ENCODE measurements around the gene SLC6A6.
"Not testable (repeated sequence)": the region's sequence is repeated elsewhere in the genome, so short reads cannot be mapped to it uniquely, and the experiment has no call there.

Gene SLC6A6

DNA sequence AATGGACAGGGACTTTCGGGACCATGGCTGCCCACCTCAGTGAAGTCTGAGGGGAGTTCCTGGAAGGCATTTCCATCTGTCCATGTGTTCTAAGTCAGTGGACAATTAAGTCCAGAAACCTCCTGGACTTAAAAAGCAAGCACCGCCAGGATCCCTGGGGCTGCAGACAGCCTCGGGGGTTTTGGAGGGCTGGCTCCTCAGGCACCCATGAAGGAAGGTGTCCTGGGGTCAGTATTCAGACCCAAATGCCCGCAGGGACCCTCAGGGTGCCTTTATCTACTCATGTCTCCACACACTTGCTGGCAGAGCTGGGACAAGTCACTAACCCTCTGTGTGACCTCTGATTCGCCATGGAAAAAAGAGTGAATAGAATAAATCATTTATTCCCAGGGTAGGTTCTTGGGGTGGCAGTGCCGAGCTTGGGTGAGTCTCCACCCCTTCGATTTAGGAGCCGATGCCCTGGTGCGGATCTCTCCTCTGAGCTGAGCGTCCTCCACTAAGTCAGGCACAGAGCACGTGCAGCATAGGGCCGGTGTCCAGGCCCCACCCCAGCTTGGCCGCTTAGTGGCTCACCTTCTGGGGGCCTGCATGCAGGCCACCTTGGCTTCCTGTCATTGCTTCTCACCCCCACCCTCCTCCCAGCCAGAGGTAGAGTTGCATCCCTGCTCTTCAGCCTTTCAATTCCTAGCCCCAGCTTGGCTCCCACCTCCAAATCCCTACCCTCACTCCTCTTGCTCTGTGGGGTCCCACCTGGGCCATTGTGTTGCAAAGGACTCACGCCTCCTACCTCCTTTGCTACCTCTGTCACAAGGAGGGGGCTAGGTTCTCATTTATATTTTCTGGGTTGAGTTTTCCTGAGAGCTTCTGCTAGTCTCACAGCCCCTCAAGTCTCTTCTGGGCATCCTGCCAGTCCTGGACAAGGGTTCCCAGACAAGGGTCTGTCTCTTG lies 19.9 kb downstream of the SLC6A6 start:
- no peak for DNase-seq

DNA sequence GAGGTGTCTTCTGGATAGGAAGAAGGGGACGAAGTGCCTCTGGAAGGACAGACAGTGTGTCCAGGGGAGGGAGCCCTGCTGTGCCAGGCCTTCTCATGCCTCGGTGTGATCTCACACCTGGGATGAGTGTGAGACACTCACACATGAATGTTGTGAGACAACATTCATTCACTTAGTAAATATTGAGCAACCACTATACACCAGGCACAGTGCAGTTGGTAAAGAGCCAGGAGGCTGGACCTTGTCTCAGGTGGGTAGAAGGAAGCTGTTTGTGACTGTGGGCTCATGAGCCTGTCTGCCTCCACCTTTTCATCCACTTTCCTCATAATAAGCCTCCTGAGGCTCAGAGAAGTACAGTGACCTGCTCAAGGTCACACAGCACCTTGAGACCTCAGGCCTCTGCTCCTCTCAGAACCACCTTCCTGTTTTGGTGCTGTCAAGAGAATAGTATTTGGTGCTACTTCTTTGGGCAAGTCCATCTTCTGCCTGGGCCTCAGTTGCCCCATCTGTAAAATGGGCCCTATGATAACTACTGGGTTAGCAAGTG lies 20.9 kb downstream of the SLC6A6 start:
- DNase-seq, result no peak

DNA sequence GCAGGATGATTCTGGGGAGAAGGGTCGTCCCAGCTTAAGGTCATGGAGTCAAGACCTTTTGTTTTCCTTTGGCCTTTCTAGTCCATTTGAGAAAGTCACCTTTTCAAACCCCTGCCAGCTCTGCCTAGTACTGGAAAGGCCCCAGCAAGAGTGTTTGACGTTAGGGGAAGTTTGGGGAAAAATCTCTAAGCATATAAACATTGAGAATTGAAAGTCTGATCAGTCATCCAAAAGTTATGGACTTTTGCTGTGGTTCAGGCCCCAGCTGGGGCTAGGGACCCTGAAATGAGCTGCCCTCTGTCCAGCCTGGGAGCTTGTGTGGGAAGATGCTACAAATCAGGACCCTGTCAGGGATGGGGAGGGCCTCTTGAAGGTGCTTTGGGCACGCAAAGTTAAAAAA lies 21.6 kb downstream of the SLC6A6 start:
- DNase-seq, result no peak

DNA sequence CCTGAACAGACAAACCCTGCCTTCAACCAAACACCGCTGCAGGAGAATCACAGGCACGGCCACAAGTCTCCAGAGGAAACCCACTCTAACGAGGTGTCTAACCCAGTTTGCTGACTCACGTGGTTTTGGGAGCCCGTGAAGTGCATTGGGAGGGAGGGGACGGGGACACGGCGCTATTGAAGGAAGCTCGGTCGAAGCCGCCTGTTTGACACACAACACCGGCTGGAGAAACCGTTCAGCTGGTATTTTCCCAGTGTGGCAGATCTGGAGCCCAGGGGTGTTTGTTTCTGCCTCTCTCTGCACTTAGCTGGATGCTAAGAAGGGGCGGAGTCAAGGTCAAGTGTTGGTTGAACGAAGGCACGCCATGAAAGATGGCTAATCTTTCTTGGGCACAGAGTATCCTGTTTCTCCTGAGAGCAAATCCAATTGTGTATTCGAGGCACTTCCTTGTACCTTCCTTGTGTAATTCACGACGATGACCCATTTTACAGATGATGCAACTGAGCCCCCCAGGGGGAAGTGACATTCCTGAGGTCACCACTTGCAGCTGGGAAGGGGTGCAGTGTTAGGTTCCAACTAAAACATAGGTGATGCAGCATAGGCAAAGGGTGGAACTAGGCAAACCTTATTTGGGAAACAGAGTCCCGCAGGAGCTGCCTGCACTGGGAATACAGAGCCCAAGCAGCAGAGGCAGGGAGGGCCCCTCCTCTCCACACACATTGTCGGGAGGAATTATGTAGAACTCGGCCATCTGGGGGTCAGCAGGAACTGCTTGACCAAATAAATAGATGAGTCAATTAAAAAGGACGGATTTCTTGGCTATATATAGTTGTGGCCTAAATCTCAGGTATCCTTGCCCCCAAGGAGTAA lies 22.5 kb downstream of the SLC6A6 start:
- DNase-seq, result no peak

DNA sequence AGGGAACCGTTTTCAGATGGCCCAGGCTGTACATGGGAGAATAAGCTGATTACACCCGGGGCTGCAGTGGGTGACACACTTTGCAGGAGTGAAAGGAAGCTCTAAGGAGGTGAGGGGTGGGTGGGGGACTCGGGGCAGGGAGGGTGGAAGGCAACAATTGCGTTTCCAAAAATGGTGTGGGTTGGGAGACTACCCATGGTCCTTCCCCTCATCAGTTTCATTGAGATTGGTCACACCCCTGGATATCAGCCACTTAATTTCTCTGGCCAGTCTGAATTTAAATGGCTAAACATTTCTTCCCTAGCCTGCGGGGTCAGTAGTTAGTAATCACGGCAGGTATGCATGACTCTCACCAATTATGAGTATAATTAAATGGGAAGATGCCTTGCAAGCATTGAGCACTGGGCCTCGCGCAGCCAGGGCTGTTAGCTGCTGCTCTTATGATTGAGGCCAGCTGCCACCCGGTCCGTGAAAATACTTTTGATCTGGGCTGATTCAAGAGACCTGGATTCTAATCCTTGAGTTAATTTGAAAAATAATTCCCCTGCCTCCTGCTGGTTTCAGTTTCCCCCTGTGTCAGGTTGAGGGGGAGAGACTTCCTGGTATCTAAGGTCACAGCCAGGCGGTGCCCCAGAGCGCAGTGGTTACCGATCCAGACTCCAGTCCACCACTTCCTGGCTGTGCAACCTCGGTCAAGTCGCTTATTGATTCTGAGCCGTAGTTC lies 23.3 kb downstream of the SLC6A6 start:
- no peak for DNase-seq

DNA sequence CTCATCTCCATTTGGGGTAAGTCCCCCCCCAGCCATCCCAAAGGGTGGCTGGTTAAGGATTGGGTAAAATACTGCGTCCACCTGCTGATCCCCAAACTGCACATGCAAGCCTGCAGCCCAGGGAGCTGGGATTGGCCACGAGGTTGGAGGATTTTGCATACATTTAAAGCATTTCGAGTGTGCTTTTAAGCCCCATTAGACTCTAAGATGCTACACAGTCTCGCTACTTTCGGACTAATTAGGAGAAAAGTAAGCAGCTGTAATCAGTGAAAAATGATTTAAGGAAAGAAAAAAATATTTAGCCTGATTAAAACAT lies 23.9 kb downstream of the SLC6A6 start:
- no peak for DNase-seq

DNA sequence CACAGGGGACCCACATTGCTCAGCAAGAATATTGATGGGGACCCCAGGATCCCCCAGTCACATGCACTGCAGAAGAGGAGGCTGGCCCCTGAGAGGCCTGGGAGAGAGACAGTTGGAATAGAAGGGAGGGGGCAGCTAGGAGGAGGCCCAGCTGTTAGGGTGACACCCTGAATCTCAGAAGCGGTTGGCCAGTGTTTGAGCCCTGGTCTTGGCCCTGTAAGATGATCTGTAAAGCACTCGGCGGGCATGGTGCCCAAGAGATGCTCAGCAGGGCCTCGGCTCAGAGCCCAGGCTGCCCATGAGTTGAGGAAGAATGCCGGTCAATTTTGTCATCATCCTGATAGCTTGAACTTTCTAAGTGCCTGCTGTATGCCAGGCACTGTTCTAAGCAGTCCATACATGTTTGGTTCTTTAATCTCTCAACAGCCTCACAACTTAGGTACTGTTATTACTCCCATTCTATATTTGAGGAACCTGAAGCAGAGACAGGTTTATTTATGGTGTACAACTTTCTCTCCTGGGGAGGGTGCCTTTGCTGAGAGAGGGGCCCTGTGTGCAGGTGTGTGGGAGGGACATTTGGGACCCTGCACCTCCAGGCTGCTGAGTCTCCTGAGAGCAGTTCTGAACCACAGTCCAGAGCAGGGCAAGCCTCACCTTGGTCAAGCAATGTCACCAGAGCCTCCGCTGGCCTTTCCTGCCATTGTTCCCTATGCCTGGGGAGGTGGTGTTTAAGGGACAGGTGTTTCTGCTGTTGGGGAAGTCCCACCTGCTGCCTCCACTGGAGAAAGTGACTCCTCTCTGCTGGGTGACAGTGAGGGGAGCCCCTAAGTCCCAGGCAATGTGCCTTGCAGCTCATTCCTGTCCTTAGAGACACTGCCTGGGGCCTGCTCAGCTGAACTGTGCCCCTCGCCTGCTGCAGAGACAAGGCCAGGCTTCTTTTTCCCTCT lies 26.0 kb downstream of the SLC6A6 start:
- no peak for DNase-seq

DNA sequence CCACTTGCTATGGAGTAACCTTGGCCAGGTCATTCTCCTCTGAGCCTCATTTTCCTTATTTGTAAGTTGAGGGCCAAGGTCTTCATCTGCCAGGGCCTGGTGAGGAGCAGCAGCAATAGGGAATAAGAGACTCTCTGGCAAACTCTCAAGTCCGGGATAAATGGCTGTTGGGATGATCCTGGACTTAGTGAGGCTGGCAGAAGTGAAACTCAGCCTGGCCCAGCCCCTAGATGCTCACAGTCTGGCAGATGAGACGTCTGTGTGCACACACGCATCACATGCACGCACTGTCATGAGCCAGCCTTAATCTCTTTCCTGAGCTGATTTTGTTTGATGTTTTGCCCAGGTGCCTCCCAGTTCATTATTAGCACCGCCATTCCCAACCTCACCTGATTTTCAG lies 26.8 kb downstream of the SLC6A6 start:
- no peak for DNase-seq

DNA sequence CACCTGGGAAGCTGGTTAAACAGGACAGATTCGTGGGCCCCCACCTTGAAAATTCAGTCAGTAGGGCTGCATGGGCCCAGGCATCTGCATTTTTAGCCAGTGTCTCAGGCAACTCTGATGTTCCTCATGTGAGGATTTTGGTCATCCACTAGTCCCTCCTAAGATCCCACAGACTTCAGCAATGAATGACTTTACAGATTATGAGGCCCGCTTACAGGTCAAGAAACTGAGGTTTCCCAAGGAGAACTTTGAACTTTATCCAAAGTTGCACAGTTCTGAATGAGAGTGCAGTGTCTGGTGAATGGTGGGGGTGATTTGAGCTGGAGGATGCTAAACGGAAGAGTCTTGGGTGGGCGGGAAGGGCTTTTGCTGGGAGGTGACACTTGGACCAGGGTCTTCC lies 27.2 kb downstream of the SLC6A6 start:
- DNase-seq, result no peak

DNA sequence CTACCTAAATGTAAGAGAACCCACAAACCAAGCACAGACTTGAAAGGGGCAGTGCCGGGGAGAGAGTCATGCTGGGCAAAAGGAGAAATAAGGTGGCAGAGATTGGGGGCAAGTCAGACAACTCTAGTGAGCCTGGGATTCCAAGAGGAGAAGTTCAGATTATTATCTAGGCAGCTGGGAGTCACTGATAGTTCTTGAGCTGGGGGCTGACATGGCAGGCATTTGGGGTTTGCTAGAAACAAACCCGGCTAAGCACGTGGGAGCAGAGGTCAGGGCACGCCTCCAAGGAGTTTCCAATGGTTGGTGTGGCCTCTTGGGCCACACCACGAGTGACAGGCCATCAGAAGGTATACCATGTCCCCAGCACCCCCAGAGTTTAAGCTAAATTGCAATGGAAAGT lies 27.6 kb downstream of the SLC6A6 start:
- no peak for DNase-seq

DNA sequence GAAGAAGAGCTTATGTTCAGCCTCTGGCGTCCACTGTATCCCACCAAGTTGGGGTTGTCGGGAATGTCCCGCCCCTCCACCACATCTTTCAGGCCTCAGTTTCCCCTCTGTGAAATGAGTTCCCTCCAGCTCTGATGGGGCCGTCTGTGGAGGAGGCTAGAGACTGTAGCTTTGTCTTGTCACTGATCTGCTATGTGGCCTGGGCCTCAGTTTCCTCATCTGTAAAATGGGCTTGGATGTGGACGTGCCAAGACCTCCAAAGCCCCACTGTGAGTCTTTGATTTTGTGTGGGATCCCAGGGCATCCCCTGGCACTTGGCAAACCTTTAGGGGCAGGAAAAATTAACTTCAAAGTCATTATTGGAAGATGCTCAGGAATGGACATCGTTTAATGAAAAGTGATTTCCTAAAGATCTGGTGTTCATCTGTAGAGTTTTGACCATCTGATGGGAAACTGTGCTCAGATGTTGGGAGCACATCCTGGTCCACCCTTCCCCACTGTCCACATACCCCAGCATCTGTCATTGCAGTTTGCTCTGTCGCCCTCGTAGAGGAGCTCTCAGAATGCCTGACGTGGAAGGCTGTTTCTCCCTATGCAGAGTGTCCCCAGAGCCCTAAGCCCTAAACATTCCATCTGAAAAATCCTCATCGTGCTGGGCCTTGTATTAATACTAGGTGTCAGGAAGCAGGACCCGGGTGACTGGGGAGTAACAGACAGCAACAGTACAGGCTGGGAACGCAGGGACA lies 28.5 kb downstream of the SLC6A6 start:
- no peak for DNase-seq

DNA sequence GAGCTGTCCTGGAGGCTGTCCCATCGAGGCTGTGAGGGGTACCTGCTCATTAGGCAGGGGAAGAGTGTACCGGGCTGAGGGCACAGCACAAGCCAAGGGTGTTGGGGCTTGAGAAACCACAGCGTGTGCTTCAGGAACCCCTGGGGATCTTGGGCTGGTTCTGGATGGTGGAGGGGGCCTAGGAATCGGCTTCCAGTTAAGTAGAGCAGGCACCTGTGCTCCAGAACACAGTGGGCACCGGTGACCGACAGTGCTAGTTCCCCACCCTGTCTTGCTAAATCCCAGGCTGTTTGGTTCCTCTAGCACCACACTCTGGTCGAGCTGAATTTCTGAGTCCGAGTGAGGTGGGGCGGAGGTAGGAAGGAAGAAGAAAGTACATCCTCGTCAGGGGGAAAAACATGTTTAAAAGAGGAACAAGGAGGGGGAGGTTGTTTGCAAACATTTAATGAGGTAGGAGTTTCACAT lies 29.1 kb downstream of the SLC6A6 start:
- DNase-seq, result no peak

DNA sequence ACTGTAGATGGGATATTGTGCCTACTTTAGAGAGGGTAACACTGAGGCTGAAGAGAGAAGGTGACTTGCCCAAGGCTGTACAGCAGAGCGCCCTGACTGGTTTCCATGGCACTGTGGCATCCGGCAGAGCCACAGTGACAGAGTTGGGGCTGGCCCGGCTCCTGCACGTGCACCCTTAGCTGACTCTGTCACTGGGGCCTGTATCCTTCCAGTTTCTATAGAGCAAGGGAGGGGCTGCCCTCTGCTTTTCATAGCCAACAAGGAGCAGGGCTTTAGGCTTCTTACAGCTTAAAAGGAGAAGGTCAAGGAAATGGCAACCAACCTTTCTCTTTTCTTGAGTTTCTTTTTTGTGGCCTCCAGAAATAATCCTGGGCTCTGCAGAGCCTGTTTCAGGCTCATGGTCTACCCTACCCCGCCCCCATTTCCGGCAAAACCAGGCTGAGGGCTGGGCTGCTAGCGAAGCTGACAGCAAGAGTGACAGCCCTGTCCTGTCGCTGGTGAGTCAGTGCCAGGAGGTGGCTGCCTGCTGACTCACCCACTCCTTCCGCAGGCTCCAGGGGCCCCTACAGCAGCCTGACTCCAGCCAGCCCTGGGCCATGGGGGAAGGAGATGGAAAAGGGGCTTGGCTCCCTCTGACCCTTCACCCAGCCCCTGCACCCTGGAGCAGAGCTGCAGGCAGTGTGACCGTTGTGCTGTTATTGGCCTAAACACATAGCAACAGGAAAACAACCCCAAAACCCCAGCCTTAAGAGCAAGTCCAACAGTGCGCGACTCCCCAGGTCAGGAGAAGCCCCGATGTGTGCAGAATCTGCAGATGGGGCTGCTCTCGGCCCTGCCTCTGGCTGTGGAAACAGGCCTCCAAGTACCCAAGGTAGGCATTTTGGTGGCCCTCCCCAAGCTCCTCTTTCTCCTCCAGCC lies 29.8 kb downstream of the SLC6A6 start:
- DNase-seq, result no peak

DNA sequence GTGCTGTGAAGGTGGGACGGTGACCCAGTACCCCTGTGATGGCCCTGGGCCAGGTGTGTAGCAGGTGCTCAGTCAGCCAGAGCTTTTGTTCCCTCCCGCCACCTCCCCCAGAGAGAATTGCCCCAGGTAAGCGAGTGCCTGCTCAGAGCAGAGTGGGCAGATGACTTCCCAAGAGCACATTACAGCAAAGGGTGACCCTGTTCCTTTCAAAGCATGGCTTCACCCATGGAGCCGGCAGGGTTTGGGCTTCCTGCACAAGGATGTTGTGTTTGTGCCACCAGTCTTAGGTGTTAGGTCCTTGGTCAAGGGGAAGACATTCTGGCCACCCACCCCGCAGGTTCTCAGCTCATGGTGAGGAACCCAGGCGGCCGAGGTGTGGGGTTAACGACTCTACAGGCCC lies 30.7 kb downstream of the SLC6A6 start:
- DNase-seq, result no peak

DNA sequence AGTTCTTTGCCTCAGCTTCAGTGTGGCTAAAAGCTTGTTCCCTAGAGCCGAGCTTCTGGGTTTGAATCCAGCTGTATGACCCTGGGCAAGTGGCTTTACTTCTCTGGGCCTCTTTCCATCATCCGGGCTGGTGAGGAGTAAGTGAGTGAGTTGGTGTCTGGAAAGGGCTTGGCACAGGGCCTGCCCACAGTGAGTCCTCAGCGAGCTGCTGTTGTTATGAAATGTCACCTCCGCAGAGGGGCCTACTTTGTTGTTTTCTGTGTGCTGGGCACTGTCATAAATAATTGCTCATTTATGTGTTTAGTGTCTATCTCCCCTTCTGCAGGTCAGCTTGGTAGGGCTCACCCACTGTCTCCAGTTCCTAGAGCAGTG lies 31.7 kb downstream of the SLC6A6 start:
- DNase-seq, result no peak

DNA sequence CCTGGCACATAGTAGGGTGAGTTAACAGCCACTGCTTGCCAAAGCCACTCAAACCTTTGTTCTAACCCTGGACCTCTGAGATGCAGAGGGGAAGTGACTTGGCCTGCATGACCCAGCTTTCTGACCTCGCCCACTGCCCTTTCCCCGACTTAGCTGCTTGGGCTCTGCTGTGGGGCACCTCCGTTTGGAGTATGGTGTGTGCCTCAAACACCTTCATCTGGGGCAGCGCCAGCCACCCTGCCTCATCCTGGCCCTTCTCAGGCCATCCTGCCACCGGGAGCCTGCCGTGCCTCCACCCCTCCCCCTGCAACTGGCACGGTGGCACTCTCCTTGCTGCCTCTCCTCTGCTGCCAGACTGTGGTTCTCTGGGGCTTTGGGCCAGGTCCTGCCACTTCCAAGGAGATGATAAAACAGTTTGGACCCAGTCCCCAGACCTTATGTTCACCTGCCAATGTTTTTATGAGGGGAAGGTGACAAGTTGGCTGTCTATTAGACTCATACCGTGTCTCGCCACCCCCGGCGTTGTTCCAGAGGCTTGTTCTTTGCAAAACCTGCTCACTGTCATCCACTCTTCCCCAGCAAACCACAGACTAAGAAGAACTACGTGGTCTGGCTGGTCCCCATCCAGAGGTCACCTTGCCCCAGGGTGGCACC lies 32.2 kb downstream of the SLC6A6 start:
- no peak for DNase-seq

DNA sequence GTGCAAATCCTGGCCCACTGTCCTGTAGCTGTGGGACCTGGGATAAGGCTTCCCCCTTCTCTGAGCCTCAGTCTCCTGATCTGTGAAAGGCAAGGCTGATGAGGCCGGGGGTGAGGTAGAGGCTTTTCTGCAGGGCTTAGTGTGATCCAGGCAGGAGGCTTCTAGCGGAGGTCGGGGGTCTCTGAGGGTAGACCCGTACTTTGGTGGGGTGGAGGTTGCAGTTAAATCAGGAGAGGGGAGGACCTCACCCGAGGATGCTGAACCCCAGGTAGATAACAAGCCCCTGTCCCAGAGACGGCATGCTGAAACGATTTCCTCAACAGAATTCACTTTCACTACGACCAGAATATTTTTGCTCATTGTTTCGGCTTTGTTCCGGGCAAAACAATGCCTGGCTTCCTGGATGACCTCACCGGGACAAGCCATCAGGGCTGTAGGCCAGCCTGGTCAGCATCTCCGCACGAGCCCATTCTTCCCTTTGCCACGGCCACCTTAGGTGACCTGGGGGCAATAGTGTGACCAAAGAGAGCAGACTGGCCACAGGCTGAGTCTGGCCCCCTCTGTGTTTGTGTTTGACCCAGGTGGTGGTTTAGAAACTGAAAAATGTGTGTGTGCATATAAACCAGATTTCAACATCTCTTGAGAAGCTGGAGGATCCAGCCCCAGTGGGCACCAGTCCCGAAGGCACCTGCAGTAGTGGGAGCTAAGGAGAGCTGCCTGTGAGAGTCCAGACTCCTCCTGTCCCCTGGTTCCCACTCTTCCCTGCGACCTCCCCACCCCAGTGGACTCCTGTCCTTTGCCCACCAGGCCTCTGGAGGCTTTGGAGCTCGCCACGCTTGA lies 33.0 kb downstream of the SLC6A6 start:
- DNase-seq, result no peak

DNA sequence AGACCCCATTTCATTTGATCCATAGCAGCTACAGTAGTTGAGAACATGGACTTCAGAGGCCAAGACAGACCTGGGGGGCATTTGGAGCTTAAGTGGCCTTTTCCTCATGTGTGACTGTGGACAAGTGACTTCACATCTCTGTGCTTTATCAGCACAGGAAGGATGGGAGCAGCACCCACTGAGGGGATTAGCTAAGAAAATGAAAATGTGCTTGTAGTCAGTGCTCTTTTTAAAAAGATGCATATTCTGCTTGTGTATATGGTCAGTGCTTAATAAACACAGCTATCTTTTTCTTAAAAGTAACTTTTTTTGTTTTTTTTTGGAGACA lies 34.5 kb downstream of the SLC6A6 start:
- no peak for DNase-seq

DNA sequence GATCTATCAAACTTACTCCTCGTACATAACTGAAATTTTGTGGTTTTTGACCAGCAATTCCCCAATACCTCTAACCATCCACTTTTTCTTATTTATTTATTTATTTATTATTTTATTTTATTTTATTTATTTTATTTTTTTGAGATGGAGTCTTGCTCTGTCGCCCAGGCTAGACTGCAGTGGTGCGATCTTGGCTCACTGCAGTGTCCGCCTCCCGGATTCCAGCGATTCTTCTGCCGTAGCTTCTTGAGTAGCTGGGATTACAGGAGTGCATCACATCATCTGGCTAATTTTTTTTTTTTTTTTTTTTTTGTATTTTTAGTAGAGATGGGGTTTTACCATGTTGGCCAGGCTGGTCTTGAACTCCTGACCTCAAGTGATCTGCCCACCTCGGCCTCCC lies 35.3 kb downstream of the SLC6A6 start:
- not testable (repeated sequence) for DNase-seq
